Stomach (tissue), 4 donors: ENCODE results near the gene FMN1.

Experiments
- EP300 ChIP-seq: sonication (generic); formaldehyde crosslinking; IDR thresholded peaks from one replicate; pipeline ENCODE4 v1.6.1; 2017; ENCODE audit warnings: antibody characterized with exemption
- POLR2A ChIP-seq, 4 donors: fragments of 450-650 bp; IDR thresholded peaks; one replicate each; pipeline ENCODE4 v1.6.1; 2016; ENCODE audit warnings: antibody characterized with exemption in 4 of 4, control low read depth in 2 of 4, mild to moderate bottlenecking in 1 of 4, moderate library complexity in 1 of 4
- POLR2AphosphoS5 ChIP-seq, 3 donors: sonication (generic); formaldehyde crosslinking; IDR thresholded peaks; one replicate each; pipeline ENCODE4 v1.6.1; 2016; ENCODE audit warnings: antibody characterized with exemption in 3 of 3
- TF ChIP-seq, protein P1 (sequence below), 7 experiments: fragments of 450-650 bp in 4 of 7; fragments of 200-600 bp in 3 of 7; sonication (generic) in 3 of 7; IDR thresholded peaks; one replicate each; pipeline ENCODE4 v1.5.1; 2016 to 2019; ENCODE audit warnings: antibody characterized with exemption in 7 of 7, control low read depth in 2 of 7, mild to moderate bottlenecking in 1 of 7

DNA sequence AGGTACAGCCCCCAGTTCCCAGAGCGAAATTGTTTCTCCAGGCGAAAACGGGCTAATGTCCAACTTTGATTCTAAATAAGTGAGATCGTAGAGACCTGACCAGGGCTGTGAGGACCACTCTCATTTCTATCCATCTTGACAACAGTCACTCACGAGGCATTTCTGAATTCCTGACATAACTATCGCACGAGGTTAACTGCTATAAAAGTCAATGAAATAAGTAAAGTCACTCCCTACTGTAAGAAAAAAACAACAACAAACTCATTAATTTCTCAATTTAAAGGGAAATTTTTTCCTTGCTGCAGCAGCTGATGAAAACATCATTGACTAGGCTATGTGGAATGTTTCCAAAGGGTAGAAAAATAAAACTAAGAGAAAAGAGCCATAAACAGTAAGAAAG lies 407.6 kb downstream of the FMN1 start:
- TF ChIP-seq POLR2A (IDR thresholded peaks at IDR 0.05) (no peak), POLR2AphosphoS5 (IDR thresholded peaks at IDR 0.05) (no peak), EP300 (no peak)
- TF ChIP-seq, protein P1, sequence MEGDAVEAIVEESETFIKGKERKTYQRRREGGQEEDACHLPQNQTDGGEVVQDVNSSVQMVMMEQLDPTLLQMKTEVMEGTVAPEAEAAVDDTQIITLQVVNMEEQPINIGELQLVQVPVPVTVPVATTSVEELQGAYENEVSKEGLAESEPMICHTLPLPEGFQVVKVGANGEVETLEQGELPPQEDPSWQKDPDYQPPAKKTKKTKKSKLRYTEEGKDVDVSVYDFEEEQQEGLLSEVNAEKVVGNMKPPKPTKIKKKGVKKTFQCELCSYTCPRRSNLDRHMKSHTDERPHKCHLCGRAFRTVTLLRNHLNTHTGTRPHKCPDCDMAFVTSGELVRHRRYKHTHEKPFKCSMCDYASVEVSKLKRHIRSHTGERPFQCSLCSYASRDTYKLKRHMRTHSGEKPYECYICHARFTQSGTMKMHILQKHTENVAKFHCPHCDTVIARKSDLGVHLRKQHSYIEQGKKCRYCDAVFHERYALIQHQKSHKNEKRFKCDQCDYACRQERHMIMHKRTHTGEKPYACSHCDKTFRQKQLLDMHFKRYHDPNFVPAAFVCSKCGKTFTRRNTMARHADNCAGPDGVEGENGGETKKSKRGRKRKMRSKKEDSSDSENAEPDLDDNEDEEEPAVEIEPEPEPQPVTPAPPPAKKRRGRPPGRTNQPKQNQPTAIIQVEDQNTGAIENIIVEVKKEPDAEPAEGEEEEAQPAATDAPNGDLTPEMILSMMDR (IDR thresholded peaks at IDR 0.05), result no peak
